SK-N-SH (cell line): ENCODE results near the gene PPM1N.

Source experiments
- GABPA ChIP-seq: IDR thresholded peaks from 2 replicates; pipeline ENCODE4 v1.4.0; 2012; ENCODE audit warnings: low read depth, mild to moderate bottlenecking
- NRF1 ChIP-seq: IDR thresholded peaks from 2 replicates; pipeline ENCODE4 v1.6.1; 2012; ENCODE audit warnings: low read depth, mild to moderate bottlenecking, low read length

DNA sequence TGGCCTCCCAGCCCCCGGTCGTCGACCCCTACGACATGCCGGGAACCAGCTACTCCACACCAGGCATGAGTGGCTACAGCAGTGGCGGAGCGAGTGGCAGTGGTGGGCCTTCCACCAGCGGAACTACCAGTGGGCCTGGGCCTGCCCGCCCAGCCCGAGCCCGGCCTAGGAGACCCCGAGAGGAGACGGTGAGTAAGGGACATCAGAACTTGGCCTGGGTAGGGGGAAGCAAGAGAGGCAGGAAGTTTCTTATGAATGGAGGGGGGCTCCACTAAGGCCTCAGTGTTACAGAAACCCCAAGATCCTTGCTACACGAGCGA lies 27.5 kb upstream of the PPM1N start:
- TF ChIP-seq NRF1 (no peak), GABPA (no peak)
